Measurements from ENCODE around the gene COL8A2. TPM values are rescaled to one million over a fixed set of nuclear protein-coding genes. Genes with fewer than 3 reads are reported as not detected.

The COL8A2 gene
- total RNA-seq, 4 donors from 2014 or later = 43.3 to 57.8 (median 50.6) TPM

DNA sequence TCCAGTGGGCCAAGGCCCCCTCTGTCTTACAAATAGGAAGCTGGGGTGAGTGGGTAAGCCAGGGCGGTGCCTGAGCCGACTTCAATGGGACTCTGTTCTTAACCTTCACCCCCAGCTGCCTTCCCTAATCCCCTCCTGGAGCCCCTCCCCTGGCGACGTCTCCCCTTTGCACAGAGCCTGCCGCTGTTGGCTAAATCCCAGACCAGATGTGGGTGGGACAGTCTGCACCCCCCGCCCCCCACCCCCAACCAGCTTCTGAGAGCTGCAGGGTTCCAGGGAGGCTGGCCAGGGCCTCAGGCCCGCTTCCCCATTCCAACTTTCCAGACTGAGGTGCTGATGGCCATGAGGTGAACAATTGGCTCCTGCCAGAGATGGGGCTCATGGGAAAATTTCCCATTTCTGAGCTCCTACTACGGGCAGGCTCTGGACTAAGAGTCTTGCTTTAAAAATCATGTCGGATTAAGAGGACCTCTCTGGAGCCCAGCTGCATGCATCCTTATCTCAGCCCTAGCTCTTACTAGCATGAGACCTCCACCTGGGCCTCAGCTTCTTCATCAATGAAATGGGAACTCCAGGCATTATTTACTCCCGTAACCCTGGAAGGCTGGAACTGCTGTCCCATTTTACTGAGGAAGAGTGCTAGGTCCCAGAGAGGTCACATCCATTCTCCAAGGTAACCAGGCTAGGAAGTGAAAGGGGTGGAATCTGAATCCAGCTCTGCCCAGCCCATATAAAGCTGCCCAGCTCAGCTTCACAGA lies 6.4 kb downstream of the COL8A2 start:
- Histone ChIP-seq H3K4me3 (no peak overlapping the region), H3K4me1 (peaks cover 0 to 66% (median 30%) of the 10 kb centered on the region in 3 donors), H3K36me3 (no peaks in the 10 kb centered on the region), H3K27ac (peak overlapping the region; percentile 11 to 82 (median 73)), H3K9me3 (no peaks in the 10 kb centered on the region), H3K27me3 (no peaks in the 10 kb centered on the region)
- TF ChIP-seq POLR2A (IDR thresholded peaks at IDR 0.05) (no peak), POLR2AphosphoS5 (IDR thresholded peaks at IDR 0.05) (no peak), EP300 (IDR thresholded peaks at IDR 0.05) (no peak)
- TF ChIP-seq, protein P1, sequence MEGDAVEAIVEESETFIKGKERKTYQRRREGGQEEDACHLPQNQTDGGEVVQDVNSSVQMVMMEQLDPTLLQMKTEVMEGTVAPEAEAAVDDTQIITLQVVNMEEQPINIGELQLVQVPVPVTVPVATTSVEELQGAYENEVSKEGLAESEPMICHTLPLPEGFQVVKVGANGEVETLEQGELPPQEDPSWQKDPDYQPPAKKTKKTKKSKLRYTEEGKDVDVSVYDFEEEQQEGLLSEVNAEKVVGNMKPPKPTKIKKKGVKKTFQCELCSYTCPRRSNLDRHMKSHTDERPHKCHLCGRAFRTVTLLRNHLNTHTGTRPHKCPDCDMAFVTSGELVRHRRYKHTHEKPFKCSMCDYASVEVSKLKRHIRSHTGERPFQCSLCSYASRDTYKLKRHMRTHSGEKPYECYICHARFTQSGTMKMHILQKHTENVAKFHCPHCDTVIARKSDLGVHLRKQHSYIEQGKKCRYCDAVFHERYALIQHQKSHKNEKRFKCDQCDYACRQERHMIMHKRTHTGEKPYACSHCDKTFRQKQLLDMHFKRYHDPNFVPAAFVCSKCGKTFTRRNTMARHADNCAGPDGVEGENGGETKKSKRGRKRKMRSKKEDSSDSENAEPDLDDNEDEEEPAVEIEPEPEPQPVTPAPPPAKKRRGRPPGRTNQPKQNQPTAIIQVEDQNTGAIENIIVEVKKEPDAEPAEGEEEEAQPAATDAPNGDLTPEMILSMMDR (IDR thresholded peaks at IDR 0.05) = no peak
- no peak for ATAC-seq
- 60 to 79% methylated on average over 2 to 4 of the region's 10 CpGs for WGBS, 2 donors (ENCODE audit: low coverage in 1 of 2)

DNA sequence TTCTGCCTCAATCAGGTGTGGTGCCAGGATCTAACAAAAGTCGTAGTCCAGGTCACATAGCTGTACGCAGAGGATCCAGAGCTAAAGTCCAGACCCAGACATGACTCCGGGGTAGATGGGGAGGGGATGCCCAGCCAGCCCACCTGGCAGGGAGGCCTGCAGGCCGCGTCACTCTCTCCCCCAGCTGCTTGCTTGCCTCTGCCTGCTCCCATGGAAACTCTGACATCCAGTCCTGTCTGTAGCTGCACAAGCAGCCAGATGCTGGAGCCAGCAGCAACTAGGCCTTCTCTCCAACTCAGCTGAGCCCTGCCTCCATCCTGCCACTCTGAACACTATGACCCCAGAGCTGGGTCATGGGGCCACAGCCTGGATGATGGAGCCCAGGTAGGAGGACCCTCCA lies 8.1 kb downstream of the COL8A2 start:
- H3K36me3 ChIP-seq = no peaks in the 10 kb centered on the region
- no peak for ATAC-seq
- 78 to 80% methylated on average over 1 to 2 of the region's 5 CpGs for WGBS, 2 donors (ENCODE audit: low coverage in 1 of 2)
- no peaks in the 10 kb centered on the region for H3K9me3 ChIP-seq
- no peak for TF ChIP-seq POLR2A (IDR thresholded peaks at IDR 0.05)
- TF ChIP-seq, protein P1 (IDR thresholded peaks at IDR 0.05) = no peak
- H3K4me3 ChIP-seq = no peak overlapping the region
- H3K4me1 ChIP-seq = peaks cover 0 to 58% (median 30%) of the 10 kb centered on the region in 3 donors
- H3K27ac ChIP-seq = peak overlapping the region in 3 of 4 donors; percentile 60 to 82 (median 79)
- no peaks in the 10 kb centered on the region for H3K27me3 ChIP-seq

DNA sequence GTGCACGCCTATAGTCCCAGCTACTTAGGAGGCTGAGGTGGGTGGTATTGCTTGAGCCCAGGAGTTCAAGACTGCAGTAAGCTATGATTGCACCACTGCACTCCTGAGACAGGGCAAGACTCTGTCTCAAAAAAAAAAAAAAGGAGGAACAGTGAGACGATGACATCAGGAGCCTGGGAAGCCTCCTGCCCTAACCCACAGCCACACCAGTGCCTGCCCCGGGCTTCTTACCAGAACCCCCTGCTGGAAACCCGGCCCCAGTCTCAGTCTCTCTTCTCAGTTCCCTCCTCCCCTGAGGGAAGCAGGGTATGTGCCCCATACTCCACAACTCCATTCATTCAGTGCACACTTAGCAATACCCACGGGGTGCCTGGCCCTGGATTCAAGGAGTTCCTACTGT lies 9.1 kb downstream of the COL8A2 start:
- H3K27me3 ChIP-seq = no peaks in the 10 kb centered on the region
- no peak for TF ChIP-seq POLR2A (IDR thresholded peaks at IDR 0.05)
- peak; percentile 35 for ATAC-seq
- no peaks in the 10 kb centered on the region for H3K36me3 ChIP-seq
- no peaks in the 10 kb centered on the region for H3K9me3 ChIP-seq
- H3K4me1 ChIP-seq = peaks cover 0 to 58% (median 30%) of the 10 kb centered on the region in 3 donors
- WGBS, 2 donors (ENCODE audit: low coverage in 1 of 2) = 40 to 53% methylated on average over 1 to 4 of the region's 5 CpGs
- H3K4me3 ChIP-seq = no peak overlapping the region
- H3K27ac ChIP-seq = peak overlapping the region; percentile 26 to 82 (median 80)

DNA sequence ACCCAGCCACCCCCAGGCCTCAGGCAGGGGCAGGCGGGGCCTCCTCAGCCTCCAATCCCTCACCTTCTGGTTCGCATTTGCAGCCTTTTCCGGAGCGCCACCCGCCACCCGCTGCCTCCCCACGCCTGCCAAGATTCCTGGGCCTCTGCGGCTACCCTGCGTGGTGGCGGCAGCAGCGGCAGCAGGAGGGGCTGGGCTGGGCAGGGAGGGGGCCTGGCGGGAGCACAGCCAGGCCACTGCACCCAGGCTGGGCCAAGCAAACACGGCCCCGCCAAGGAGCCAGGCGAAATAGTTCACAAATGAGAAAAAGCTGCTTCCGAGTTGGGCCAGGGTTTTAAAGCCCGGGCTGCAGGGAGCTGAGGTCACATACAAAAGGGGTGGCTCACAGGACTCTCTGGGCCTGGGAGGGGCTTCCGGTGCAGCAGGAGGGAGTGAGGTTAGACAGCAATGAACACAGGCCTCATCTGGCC lies 9.8 kb downstream of the COL8A2 start:
- WGBS, 2 donors (ENCODE audit: low coverage in 1 of 2) = 60% methylated on average over 1 of the region's 18 CpGs; no CpG with 5 or more reads in 1 of the 2 donors
- ATAC-seq = peak; percentile 82
- no peaks in the 10 kb centered on the region for H3K27me3 ChIP-seq
- H3K4me1 ChIP-seq = peaks cover 0 to 57% (median 29%) of the 10 kb centered on the region in 3 donors
- H3K9me3 ChIP-seq = no peaks in the 10 kb centered on the region
- TF ChIP-seq POLR2A (IDR thresholded peaks at IDR 0.05) (no peak), POLR2AphosphoS5 (IDR thresholded peaks at IDR 0.05) (peak; percentile 34)
- peak overlapping the region in 1 of 2 donors; percentile 3 for H3K4me3 ChIP-seq
- H3K27ac ChIP-seq = peak overlapping the region; percentile 57 to 82 (median 80)
- no peaks in the 10 kb centered on the region for H3K36me3 ChIP-seq

DNA sequence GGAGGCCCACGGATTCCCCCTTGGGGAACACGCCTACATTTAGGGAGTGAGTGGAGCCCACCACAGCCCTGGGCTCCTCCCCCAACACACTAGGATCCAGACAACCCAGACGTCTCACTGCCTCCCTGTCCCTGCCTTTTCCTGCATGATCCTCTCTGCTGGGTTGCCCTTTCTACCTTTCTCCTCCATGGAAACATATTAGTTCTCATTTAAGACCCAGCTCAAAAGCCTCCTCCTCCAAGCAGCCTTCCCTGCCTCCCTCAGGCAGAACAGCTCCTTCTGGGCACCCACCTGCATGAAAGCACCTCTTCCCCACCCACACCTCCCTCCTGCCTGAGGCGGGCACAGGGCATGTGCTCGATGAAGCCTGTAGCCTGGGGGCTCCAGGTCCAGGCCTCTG lies 10.7 kb downstream of the COL8A2 start:
- H3K27me3 ChIP-seq = no peaks in the 10 kb centered on the region
- H3K27ac ChIP-seq = peak overlapping the region; percentile 57 to 82 (median 80)
- WGBS, 2 donors (ENCODE audit: low coverage in 1 of 2) = 40 to 90% methylated on average over 2 of the region's 5 CpGs
- H3K4me3 ChIP-seq = no peak overlapping the region
- ATAC-seq = no peak
- TF ChIP-seq POLR2AphosphoS5 (IDR thresholded peaks at IDR 0.05) (no peak), POLR2A (IDR thresholded peaks at IDR 0.05) (no peak), EP300 (IDR thresholded peaks at IDR 0.05) (no peak)
- TF ChIP-seq, protein P1 (IDR thresholded peaks at IDR 0.05) = no peak
- H3K4me1 ChIP-seq = peaks cover 0 to 49% (median 21%) of the 10 kb centered on the region in 3 donors
- H3K36me3 ChIP-seq = no peaks in the 10 kb centered on the region
- H3K9me3 ChIP-seq = no peaks in the 10 kb centered on the region

DNA sequence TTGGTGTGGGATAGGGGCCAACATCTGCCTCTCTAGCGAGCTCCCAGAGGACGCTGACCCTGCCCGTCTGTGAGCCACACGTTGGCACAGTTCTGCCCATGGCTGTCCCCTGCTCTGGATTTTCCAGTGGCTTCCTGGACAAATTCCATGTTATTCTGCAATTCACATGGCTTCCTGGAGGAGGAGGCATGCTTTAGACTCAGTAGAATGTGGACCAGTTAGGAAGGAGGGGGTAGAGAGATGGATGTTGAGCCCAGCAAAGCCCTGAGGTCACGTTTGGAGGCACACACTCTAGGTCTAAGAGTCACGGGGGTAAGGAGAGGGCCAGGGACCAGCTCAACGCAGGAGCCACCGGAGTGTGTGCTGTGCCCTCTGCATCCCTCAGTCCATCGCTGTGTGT lies 12.2 kb downstream of the COL8A2 start:
- H3K4me1 ChIP-seq = peaks cover 0 to 33% (median 13%) of the 10 kb centered on the region in 3 donors
- no peak overlapping the region for H3K27ac ChIP-seq
- no peaks in the 10 kb centered on the region for H3K9me3 ChIP-seq
- TF ChIP-seq, protein P1 (IDR thresholded peaks at IDR 0.05) = no peak
- no peak for TF ChIP-seq POLR2AphosphoS5 (IDR thresholded peaks at IDR 0.05)
- no peak for TF ChIP-seq EP300 (IDR thresholded peaks at IDR 0.05)
- TF ChIP-seq POLR2A (IDR thresholded peaks at IDR 0.05) = no peak
- no peak overlapping the region for H3K4me3 ChIP-seq
- H3K36me3 ChIP-seq = no peaks in the 10 kb centered on the region
- WGBS, 2 donors (ENCODE audit: low coverage in 1 of 2) = 85 to 100% methylated on average over 1 to 3 of the region's 9 CpGs
- H3K27me3 ChIP-seq = no peaks in the 10 kb centered on the region
- ATAC-seq = no peak
